H9 (cell line): ENCODE measurements around the gene CYP2B6. TPM values are rescaled to one million over a fixed set of nuclear protein-coding genes. Genes with fewer than 3 reads are reported as not detected.

Experiments used
- DNase-seq: peaks from one replicate; pipeline ENCODE4 v3.0.0-alpha.2; 2017
- H2AFZ ChIP-seq: one replicate; pipeline ENCODE4 v1.6.1; 2013; ENCODE audit warnings: mild to moderate bottlenecking, low read length, control low read depth, moderate library complexity
- H2AK5ac ChIP-seq: 2 replicates; pipeline ENCODE4 v1.6.1; 2013; ENCODE audit warnings: low read length, control low read depth, mixed read lengths; ENCODE audit not compliant: insufficient read length
- H2BK120ac ChIP-seq: one replicate; pipeline ENCODE4 v1.6.1; 2013; ENCODE audit warnings: low read depth, mild to moderate bottlenecking, low read length, control low read depth, inconsistent platforms; ENCODE audit not compliant: poor library complexity, severe bottlenecking
- H2BK12ac ChIP-seq: 2 replicates; pipeline ENCODE4 v1.6.1; 2013; ENCODE audit warnings: low read length, control low read depth, mixed read lengths, low read depth; ENCODE audit not compliant: insufficient read length
- H2BK15ac ChIP-seq: 2 replicates; pipeline ENCODE4 v1.6.1; 2013; ENCODE audit warnings: low read depth, low read length, control low read depth
- H2BK20ac ChIP-seq: one replicate; pipeline ENCODE4 v1.6.1; 2013; ENCODE audit warnings: low read depth, mild to moderate bottlenecking, low read length, control low read depth, inconsistent platforms; ENCODE audit not compliant: poor library complexity, severe bottlenecking
- H2BK5ac ChIP-seq: 2 replicates; pipeline ENCODE4 v1.6.1; 2013; ENCODE audit warnings: low read length, control low read depth, mixed read lengths; ENCODE audit not compliant: insufficient read length
- H3K14ac ChIP-seq: 2 replicates; pipeline ENCODE4 v1.6.1; 2013; ENCODE audit warnings: low read length, control low read depth; ENCODE audit not compliant: insufficient read depth
- H3K18ac ChIP-seq: 2 replicates; pipeline ENCODE4 v1.6.1; 2013; ENCODE audit warnings: low read depth, mild to moderate bottlenecking, mixed read lengths, low read length, control low read depth; ENCODE audit not compliant: insufficient read length
- H3K23ac ChIP-seq: 2 replicates; pipeline ENCODE4 v1.6.1; 2013; ENCODE audit warnings: low read length, control low read depth, mixed read lengths, low read depth; ENCODE audit not compliant: insufficient read length
- H3K23me2 ChIP-seq: 2 replicates; pipeline ENCODE4 v1.6.1; 2013; ENCODE audit warnings: low read depth, mild to moderate bottlenecking, mixed read lengths, low read length, control low read depth; ENCODE audit not compliant: insufficient read length, poor library complexity, severe bottlenecking
- H3K27ac ChIP-seq: 2 replicates; pipeline ENCODE4 v1.5.1; 2013; ENCODE audit warnings: low read length, control low read depth, mixed read lengths, low read depth; ENCODE audit not compliant: insufficient read length
- H3K27me3 ChIP-seq: 2 replicates; pipeline ENCODE4 v1.6.1; 2013; ENCODE audit warnings: low read length, control low read depth, inconsistent platforms; ENCODE audit not compliant: insufficient read depth
- H3K4ac ChIP-seq: 2 replicates; pipeline ENCODE4 v1.6.1; 2013; ENCODE audit warnings: low read depth, mild to moderate bottlenecking, control low read depth, inconsistent platforms, low read length, moderate library complexity
- H3K4me1 ChIP-seq: 2 replicates; pipeline ENCODE4 v1.6.1; 2013; ENCODE audit warnings: low read length, control low read depth, inconsistent platforms; ENCODE audit not compliant: insufficient read depth
- H3K4me2 ChIP-seq: 2 replicates; pipeline ENCODE4 v1.6.1; 2013; ENCODE audit warnings: low read length, control low read depth, mixed read lengths; ENCODE audit not compliant: insufficient read length, insufficient read depth
- H3K56ac ChIP-seq: 2 replicates; pipeline ENCODE4 v1.6.1; 2013; ENCODE audit warnings: low read depth, mild to moderate bottlenecking, mixed read lengths, low read length, control low read depth; ENCODE audit not compliant: insufficient read length
- H3K79me1 ChIP-seq: 2 replicates; pipeline ENCODE4 v1.6.1; 2013; ENCODE audit warnings: low read depth, mild to moderate bottlenecking, moderate library complexity, low read length, control low read depth, inconsistent platforms; ENCODE audit not compliant: insufficient read depth, poor library complexity, severe bottlenecking
- H3K79me2 ChIP-seq: 2 replicates; pipeline ENCODE4 v1.6.1; 2013; ENCODE audit warnings: low read length, control low read depth, inconsistent platforms; ENCODE audit not compliant: insufficient read depth
- H3K9ac ChIP-seq: 2 replicates; pipeline ENCODE4 v1.6.1; 2013; ENCODE audit warnings: low read length, control low read depth, mixed read lengths; ENCODE audit not compliant: insufficient read length; ENCODE audit errors: extremely low read depth
- H3K9me3 ChIP-seq: one replicate; pipeline ENCODE4 v1.6.1; 2013; ENCODE audit warnings: low read depth, low read length, inconsistent platforms; ENCODE audit not compliant: control insufficient read depth
- H3T11ph ChIP-seq: one replicate; pipeline ENCODE4 v1.6.1; 2013; ENCODE audit warnings: mild to moderate bottlenecking, low read length, control low read depth, inconsistent platforms
- H4K20me1 ChIP-seq: one replicate; pipeline ENCODE4 v1.6.1; 2013; ENCODE audit not compliant: control insufficient read depth, insufficient read length, insufficient read depth
- H4K5ac ChIP-seq: 2 replicates; pipeline ENCODE4 v1.6.1; 2013; ENCODE audit warnings: low read depth, mild to moderate bottlenecking, mixed read lengths, low read length, control low read depth; ENCODE audit not compliant: insufficient read length
- H4K8ac ChIP-seq: replicated peaks from 2 replicates; pipeline ENCODE4 v1.6.1; 2013; ENCODE audit warnings: low read length, control low read depth, mixed read lengths, low read depth; ENCODE audit not compliant: insufficient read length
- H4K91ac ChIP-seq: 2 replicates; pipeline ENCODE4 v1.6.1; 2013; ENCODE audit warnings: low read depth, mild to moderate bottlenecking, moderate library complexity, mixed read lengths, low read length, control low read depth; ENCODE audit not compliant: insufficient read length
- H3K27ac Mint-ChIP-seq, 3 experiments: 2 replicates in 2 of 3; 3 replicates in 1 of 3; pipeline ENCODE4 v1.8.0; 2020 to 2021; ENCODE audit warnings: mixed read lengths in 3 of 3, mild to moderate bottlenecking in 1 of 3, moderate library complexity in 1 of 3
- H3K27me3 Mint-ChIP-seq: 2 replicates; pipeline ENCODE4 v1.8.0; 2021; ENCODE audit warnings: low read depth, mild to moderate bottlenecking, moderate library complexity, mixed read lengths
- H3K36me3 Mint-ChIP-seq, 3 experiments: 2 replicates in 2 of 3; 3 replicates in 1 of 3; pipeline ENCODE4 v1.8.0; 2020 to 2021; ENCODE audit warnings: low read depth in 3 of 3, mixed read lengths in 3 of 3; ENCODE audit not compliant: insufficient read depth in 1 of 3
- H3K4me1 Mint-ChIP-seq, 2 experiments: 2 replicates each; pipeline ENCODE4 v1.8.0; 2020; ENCODE audit warnings: mixed read lengths in 2 of 2
- H3K4me3 Mint-ChIP-seq, 2 experiments: 2 replicates in 1 of 2; 3 replicates in 1 of 2; pipeline ENCODE4 v1.8.0; 2020 to 2021; ENCODE audit warnings: mild to moderate bottlenecking in 2 of 2, mixed read lengths in 2 of 2, moderate library complexity in 1 of 2
- H3K9me3 Mint-ChIP-seq, 2 experiments: 2 replicates in 1 of 2; 3 replicates in 1 of 2; pipeline ENCODE4 v1.8.0; 2020; ENCODE audit warnings: mild to moderate bottlenecking in 2 of 2, mixed read lengths in 2 of 2, moderate library complexity in 1 of 2
- CTCF ChIP-seq: fragments of 200-600 bp; sonication (generic); conservative IDR thresholded peaks from 3 replicates; pipeline ENCODE4 v1.8.0; 2021; ENCODE audit warnings: antibody characterized with exemption, mild to moderate bottlenecking
- WGBS: extraction: QIAGEN DNeasy Blood & Tissue Kit; methylation state at CpG from one replicate; pipeline ENCODE4 v1.1.7; 2013; ENCODE audit warnings: missing lambda C conversion rate, low lambda C conversion rate, mixed read lengths; ENCODE audit not compliant: insufficient read length; ENCODE audit errors: extremely low coverage; 5-methylcytosine and 5-hydroxymethylcytosine counted together
- total RNA-seq: library from RNA; stranded (reverse); gene quantifications from 2 replicates; pipeline ENCODE4 v1.2.1, GENCODE V29; 2021

Gene CYP2B6
- total RNA-seq, 1 experiment from 2014 or later, result 3.0 TPM

GRCh38 chr19:41000310-41000737 is 9.2 kb downstream of the CYP2B6 start:
- peaks cover 3 to 9% (median 4%) of the 10 kb centered on the region in 3 experiments; a peak in 5 of 7 replicates for H3K36me3 Mint-ChIP-seq
- Histone ChIP-seq H2BK5ac (no peak overlapping the region), H3K4ac (no peak overlapping the region), H3K9ac (no peak overlapping the region), H3T11ph (no peak overlapping the region), H4K5ac (no peak overlapping the region), H2BK12ac (no peak overlapping the region), H3K23ac (no peak overlapping the region), H3K14ac (no peak overlapping the region), H4K91ac (no peak overlapping the region), H2AFZ (no peak overlapping the region), H3K9me3 (peaks cover 9% of the 10 kb centered on the region), H3K18ac (no peak overlapping the region), H3K23me2 (no peaks in the 10 kb centered on the region), H3K79me1 (no peaks in the 10 kb centered on the region), H3K56ac (no peak overlapping the region), H4K8ac (no peak overlapping the region), H3K27ac (no peak overlapping the region), H2BK120ac (no peak overlapping the region), H3K79me2 (no peaks in the 10 kb centered on the region), H2AK5ac (no peak overlapping the region), H2BK15ac (no peak overlapping the region), H3K4me2 (no peak overlapping the region), H4K20me1 (no peaks in the 10 kb centered on the region), H2BK20ac (no peak overlapping the region), H3K4me1 (no peaks in the 10 kb centered on the region; the same call in 1 of the 2 replicates), H3K27me3 (no peaks in the 10 kb centered on the region)
- peaks cover 11 to 28% of the 10 kb centered on the region in 2 experiments for H3K9me3 Mint-ChIP-seq
- no peak for TF ChIP-seq CTCF
- no peak overlapping the region for H3K4me3 Mint-ChIP-seq
- H3K4me1 Mint-ChIP-seq, result peaks cover 14 to 17% of the 10 kb centered on the region in 2 experiments
- no peak overlapping the region; a peak in 1 of 7 replicates for H3K27ac Mint-ChIP-seq
- H3K27me3 Mint-ChIP-seq, result peaks cover 6% of the 10 kb centered on the region
- WGBS, result no CpG with 5 or more reads among the region's 3 CpGs
- no peak for DNase-seq
